Activated T-helper 1 cell treated with anti-CD3 and anti-CD28 coated beads, Interleukin-12 subunit alpha, Interleukin-12 subunit beta, Interleukin-2, Interleukin-4 antibody, amounts not matched to agents 30 ng/mL and 10 ng/mL and 1 ng/mL, durations not matched to agents 14 hours and 24 hours and 36 hours (primary cell): ENCODE data around the gene FDXR. TPM values are rescaled to one million over a fixed set of nuclear protein-coding genes. Genes with fewer than 3 reads are reported as not detected.
A peak's percentile ranks its signal among the peaks of the same experiment; 100 is the strongest.
"Not testable (repeated sequence)": the region's sequence is repeated elsewhere in the genome, so short reads cannot be mapped to it uniquely, and the experiment has no call there.

Source experiments
- DNase-seq: peaks from one replicate; pipeline ENCODE4 v3.0.0; 2021; ENCODE audit warnings: low spot score
- H3K27ac Mint-ChIP-seq: one replicate; pipeline ENCODE4 v1.8.0; 2021; ENCODE audit warnings: mild to moderate bottlenecking, mixed read lengths
- H3K27me3 Mint-ChIP-seq: one replicate; pipeline ENCODE4 v1.8.0; 2022; ENCODE audit warnings: mild to moderate bottlenecking, moderate library complexity, mixed read lengths; ENCODE audit not compliant: insufficient read depth
- H3K36me3 Mint-ChIP-seq: one replicate; pipeline ENCODE4 v1.8.0; 2021; ENCODE audit warnings: low read depth, mixed read lengths
- H3K4me1 Mint-ChIP-seq: one replicate; pipeline ENCODE4 v1.8.0; 2021; ENCODE audit warnings: low read depth, mixed read lengths
- H3K4me3 Mint-ChIP-seq: one replicate; pipeline ENCODE4 v1.8.0; 2021; ENCODE audit warnings: mild to moderate bottlenecking, moderate library complexity, mixed read lengths
- H3K9me3 Mint-ChIP-seq: one replicate; pipeline ENCODE4 v1.8.0; 2021; ENCODE audit warnings: mixed read lengths
- intact Hi-C: fragments of 100-400 bp; cut with micrococcal nuclease; formaldehyde crosslinking; loops from one replicate; pipeline ENCODE4 v1.15.1; 2024
- total RNA-seq: library from RNA; stranded (reverse); gene quantifications from 2 replicates; pipeline ENCODE4 v1.2.3, GENCODE V29; 2022

FDXR gene
- total RNA-seq, 1 donor from 2014 or later: 21.5 TPM

GRCh38 chr17:74874615-74875037 is 1.8 kb upstream of the FDXR start:
- H3K9me3 Mint-ChIP-seq: no peaks in the 10 kb centered on the region
- H3K27me3 Mint-ChIP-seq: peaks cover 5% of the 10 kb centered on the region
- intact Hi-C loops: loop anchor here (5.0 to 10.0 kb wide), 2 partner anchors 158 to 390 kb away; partner anchors contain the start of genes GGA3 and MRPS7
- peak overlapping the region; percentile 89 for H3K4me3 Mint-ChIP-seq
- no peak for DNase-seq
- peaks cover 31% of the 10 kb centered on the region for H3K4me1 Mint-ChIP-seq
- H3K27ac Mint-ChIP-seq: no peak overlapping the region
- peaks cover 9% of the 10 kb centered on the region for H3K36me3 Mint-ChIP-seq

GRCh38 chr17:74873874-74874614 is 1.2 kb upstream of the FDXR start:
- Mint-ChIP-seq H3K9me3 (no peaks in the 10 kb centered on the region), H3K27me3 (peaks cover 5% of the 10 kb centered on the region), H3K36me3 (peaks cover 12% of the 10 kb centered on the region), H3K27ac (peak overlapping the region; percentile 87), H3K4me3 (peak overlapping the region; percentile 89), H3K4me1 (peaks cover 31% of the 10 kb centered on the region)
- intact Hi-C loops: loop anchor here (1.0 to 10.0 kb wide), 9 partner anchors 22 to 415 kb away; partner anchors contain the start of genes ATP5PD, CDR2L, GGA3 and KCTD2
- DNase-seq: no peak

DNA sequence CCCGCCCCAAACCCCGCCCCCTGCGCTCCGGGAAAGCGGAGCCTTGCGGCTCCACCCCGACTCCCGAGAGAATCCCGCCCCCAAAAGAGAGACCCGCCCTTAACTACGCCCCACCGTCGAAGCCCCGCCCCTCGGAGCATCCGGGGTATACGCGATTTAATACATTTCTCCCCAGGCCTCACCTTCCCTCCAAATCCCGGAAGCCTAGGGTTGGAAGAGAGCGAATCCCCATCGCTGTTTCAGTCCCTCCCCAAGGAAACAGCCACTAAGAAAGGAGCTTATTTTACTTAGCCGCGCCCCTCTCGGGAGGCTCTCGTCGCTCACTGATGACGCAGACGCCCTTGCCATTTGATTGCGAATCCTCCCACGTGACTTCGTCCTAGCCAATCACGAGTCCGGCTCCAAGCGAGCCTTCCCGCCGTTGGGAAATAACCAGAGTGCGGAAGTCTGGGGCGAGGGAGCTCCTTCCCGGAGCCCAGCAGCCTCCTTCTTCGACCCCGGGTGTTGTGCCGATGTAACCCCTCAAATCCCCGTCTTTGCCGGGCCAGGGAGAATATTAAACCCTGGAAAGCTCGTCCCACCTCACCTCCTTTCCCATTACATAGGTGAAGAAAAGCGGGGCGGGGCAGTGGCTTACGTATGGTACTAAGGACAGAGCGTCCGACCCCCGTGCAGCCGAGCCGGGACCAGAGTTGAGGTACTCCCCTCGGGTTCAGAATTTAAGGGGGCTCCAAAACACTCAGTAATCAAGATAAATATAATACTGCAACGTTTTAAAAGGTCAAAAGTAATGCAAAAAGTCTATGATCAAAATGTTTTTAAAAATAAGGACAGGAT is 461 bp upstream of the FDXR start:
- peak overlapping the region; percentile 87 for H3K27ac Mint-ChIP-seq
- H3K27me3 Mint-ChIP-seq: peaks cover 5% of the 10 kb centered on the region
- peaks cover 31% of the 10 kb centered on the region for H3K4me1 Mint-ChIP-seq
- peaks cover 12% of the 10 kb centered on the region for H3K36me3 Mint-ChIP-seq
- H3K9me3 Mint-ChIP-seq: no peaks in the 10 kb centered on the region
- peak; percentile 98 for DNase-seq
- intact Hi-C loops: loop anchor here (1.0 to 10.0 kb wide), 9 partner anchors 21 to 416 kb away; partner anchors contain the start of genes ATP5PD, CDR2L, GGA3 and KCTD2
- peak overlapping the region; percentile 89 for H3K4me3 Mint-ChIP-seq

- no peak for DNase-seq
- Mint-ChIP-seq H3K4me1 (peaks cover 31% of the 10 kb centered on the region), H3K27ac (no peak overlapping the region), H3K36me3 (peaks cover 12% of the 10 kb centered on the region), H3K27me3 (peaks cover 2% of the 10 kb centered on the region), H3K4me3 (peak overlapping the region; percentile 89), H3K9me3 (no peaks in the 10 kb centered on the region)
- intact Hi-C loops: loop anchor here (2.0 to 10.0 kb wide), 4 partner anchors 81 to 393 kb away; partner anchors contain the start of genes ATP5PD, GGA3, KCTD2 and MRPS7
Measured at GRCh38 chr17:74871356-74872076, 1.3 kb downstream of the FDXR start.

DNA sequence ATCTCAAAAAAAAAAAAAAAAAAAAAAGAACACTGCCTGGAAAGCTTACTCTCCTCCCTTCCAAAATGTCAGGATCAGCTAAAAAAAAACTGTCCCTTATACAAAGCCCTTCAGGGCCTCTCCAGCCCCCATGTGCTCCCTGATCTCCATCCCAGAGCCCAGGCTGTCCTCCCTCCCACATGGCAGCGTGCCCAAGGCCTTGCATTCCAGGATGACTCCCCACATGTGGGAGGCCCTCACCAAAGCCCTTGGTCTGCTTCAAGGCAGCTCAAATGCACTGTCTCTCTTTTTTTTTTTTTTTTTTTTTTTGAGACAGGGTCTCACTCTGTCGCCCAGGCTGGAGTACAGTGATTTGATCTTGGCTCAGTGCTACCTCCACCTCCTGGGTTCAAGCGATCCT is 2.3 kb downstream of the FDXR start:
- H3K36me3 Mint-ChIP-seq: peaks cover 12% of the 10 kb centered on the region
- DNase-seq: no peak
- intact Hi-C loops: loop anchor here (5.0 to 10.0 kb wide), 2 partner anchors 162 to 394 kb away; partner anchors contain the start of genes GGA3 and MRPS7
- no peak overlapping the region for H3K27ac Mint-ChIP-seq
- H3K9me3 Mint-ChIP-seq: no peaks in the 10 kb centered on the region
- no peak overlapping the region for H3K4me3 Mint-ChIP-seq
- H3K27me3 Mint-ChIP-seq: peaks cover 2% of the 10 kb centered on the region
- peaks cover 30% of the 10 kb centered on the region for H3K4me1 Mint-ChIP-seq

- not testable (repeated sequence) for H3K9me3 Mint-ChIP-seq, H3K4me3 Mint-ChIP-seq, DNase-seq, H3K27me3 Mint-ChIP-seq, H3K27ac Mint-ChIP-seq
- intact Hi-C loops: loop anchor here (5.0 to 10.0 kb wide), 2 partner anchors 162 to 395 kb away; partner anchors contain the start of genes GGA3 and MRPS7
- peaks cover 29% of the 10 kb centered on the region for H3K4me1 Mint-ChIP-seq
- H3K36me3 Mint-ChIP-seq: peaks cover 14% of the 10 kb centered on the region
Measured at GRCh38 chr17:74870028-74870427, 2.8 kb downstream of the FDXR start.

GRCh38 chr17:74868908-74869255 is 3.9 kb downstream of the FDXR start:
- H3K27ac Mint-ChIP-seq: no peak overlapping the region
- DNase-seq: no peak
- intact Hi-C loops: no loop called here
- peaks cover 2% of the 10 kb centered on the region for H3K27me3 Mint-ChIP-seq
- H3K4me1 Mint-ChIP-seq: peaks cover 29% of the 10 kb centered on the region
- no peak overlapping the region for H3K4me3 Mint-ChIP-seq
- no peaks in the 10 kb centered on the region for H3K9me3 Mint-ChIP-seq
- H3K36me3 Mint-ChIP-seq: peaks cover 17% of the 10 kb centered on the region

- H3K4me3 Mint-ChIP-seq: no peak overlapping the region
Measured at GRCh38 chr17:74868251-74868907, 4.4 kb downstream of the FDXR start.

DNA sequence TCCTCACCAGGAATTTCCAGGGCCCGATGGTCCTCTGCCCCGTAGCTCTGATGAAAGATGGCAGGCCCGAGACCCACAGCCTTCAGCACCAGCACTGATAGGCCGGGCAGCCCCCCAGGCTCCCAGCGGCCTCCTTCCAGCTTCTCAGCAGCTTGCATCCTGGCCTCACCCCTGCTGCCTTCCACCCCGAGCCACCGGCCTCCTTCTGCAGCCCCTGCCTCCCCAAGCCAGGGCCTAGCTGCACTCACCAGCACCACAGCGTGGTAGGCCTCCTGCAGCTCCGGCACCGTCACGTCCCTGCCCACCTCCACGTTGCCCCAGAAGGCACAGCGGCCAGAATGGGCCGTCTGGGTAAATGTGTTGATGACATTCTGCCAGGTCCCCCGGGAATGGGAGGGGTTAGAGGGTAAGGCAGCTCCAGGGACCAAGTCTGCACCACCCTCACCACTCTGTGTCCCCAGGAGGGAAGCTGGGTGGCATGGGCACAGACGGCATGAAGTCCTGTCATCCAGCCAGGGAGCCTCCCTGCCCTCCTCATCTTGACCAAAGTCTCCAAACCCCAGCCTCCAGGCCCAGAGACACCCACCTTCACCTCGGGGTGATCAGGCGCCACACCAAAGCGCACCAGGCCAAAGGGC is 6.5 kb downstream of the FDXR start:
- DNase-seq: no peak
- Mint-ChIP-seq H3K4me3 (no peak overlapping the region), H3K36me3 (peaks cover 19% of the 10 kb centered on the region), H3K9me3 (no peaks in the 10 kb centered on the region), H3K27ac (no peak overlapping the region), H3K27me3 (peaks cover 10% of the 10 kb centered on the region), H3K4me1 (peaks cover 12% of the 10 kb centered on the region)
- intact Hi-C loops: no loop called here

More at GRCh38 chr17:74868251-74868907, 4.4 kb downstream of the FDXR start:
- H3K9me3 Mint-ChIP-seq: no peaks in the 10 kb centered on the region
- H3K27ac Mint-ChIP-seq: no peak overlapping the region
- peaks cover 3% of the 10 kb centered on the region for H3K27me3 Mint-ChIP-seq
- intact Hi-C loops: no loop called here
- DNase-seq: no peak
- peaks cover 21% of the 10 kb centered on the region for H3K36me3 Mint-ChIP-seq
- peaks cover 26% of the 10 kb centered on the region for H3K4me1 Mint-ChIP-seq

- peaks cover 8% of the 10 kb centered on the region for H3K4me1 Mint-ChIP-seq
- no peak overlapping the region for H3K27ac Mint-ChIP-seq
- no peak overlapping the region for H3K4me3 Mint-ChIP-seq
- H3K27me3 Mint-ChIP-seq: peaks cover 13% of the 10 kb centered on the region
- DNase-seq: no peak
- no peaks in the 10 kb centered on the region for H3K9me3 Mint-ChIP-seq
- intact Hi-C loops: loop anchor here (1.0 kb wide), 3 partner anchors 13 to 208 kb away; no protein-coding TSS in a partner anchor
- peaks cover 17% of the 10 kb centered on the region for H3K36me3 Mint-ChIP-seq
Measured at GRCh38 chr17:74865504-74866197, 7.1 kb downstream of the FDXR start.

GRCh38 chr17:74864866-74865395 is 7.9 kb downstream of the FDXR start:
- Mint-ChIP-seq H3K27ac (no peak overlapping the region), H3K27me3 (peaks cover 15% of the 10 kb centered on the region), H3K36me3 (peaks cover 15% of the 10 kb centered on the region), H3K4me1 (peaks cover 8% of the 10 kb centered on the region), H3K4me3 (no peak overlapping the region), H3K9me3 (no peaks in the 10 kb centered on the region)
- intact Hi-C loops: loop anchor here (1.0 kb wide), 3 partner anchors 13 to 208 kb away; no protein-coding TSS in a partner anchor
- peak; percentile 54 for DNase-seq
